ENCODE results near the gene CLTB. TPM values are rescaled to one million over a fixed set of nuclear protein-coding genes. Genes with fewer than 3 reads are reported as not detected.
"Not testable (repeated sequence)": the region's sequence is repeated elsewhere in the genome, so short reads cannot be mapped to it uniquely, and the experiment has no call there.

CLTB gene
- total and polyA plus RNA-seq, 3 donors from 2014 or later = 60.8 to 107 (median 103) TPM

GRCh38 chr5:176446028-176446665 lies 29.8 kb upstream of the CLTB start:
- 68 to 71% methylated on average over 9 of the region's 9 CpGs for WGBS, 2 donors
- H3K27ac ChIP-seq = no peak overlapping the region
- no peaks in the 10 kb centered on the region for H3K9me3 ChIP-seq
- no peaks in the 10 kb centered on the region for H3K36me3 ChIP-seq (ENCODE audit: low read depth, missing control alignments)
- no peaks in the 10 kb centered on the region for H3K27me3 ChIP-seq
- TF ChIP-seq CTCF (IDR thresholded peaks at IDR 0.05) (no peak), POLR2A (IDR thresholded peaks at IDR 0.05) (no peak)
- intact Hi-C loops (cut with DNase I; ENCODE audit: low total_unique reads) = no loop called here
- peaks cover 17% of the 10 kb centered on the region for H3K4me1 ChIP-seq
- DNase-seq = no peak
- H3K4me3 ChIP-seq = no peak overlapping the region

DNA sequence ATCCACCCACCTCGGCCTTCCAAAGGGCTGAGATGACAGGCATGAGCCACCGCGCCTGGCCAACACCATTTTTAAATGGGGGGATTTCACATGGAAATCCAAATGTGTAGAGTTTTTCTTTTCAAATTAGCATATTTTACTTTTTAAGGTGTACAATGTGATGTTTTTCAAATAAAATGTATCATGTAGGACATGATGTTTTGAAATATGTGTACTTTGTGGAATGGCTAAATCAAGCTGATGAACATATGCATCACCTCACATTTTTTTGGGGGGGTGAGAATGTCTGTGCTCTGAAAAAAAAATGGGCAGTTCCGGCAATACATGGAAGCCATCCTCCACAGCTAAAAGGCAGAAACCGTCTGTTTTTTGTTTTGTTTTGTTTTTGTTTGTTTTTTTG lies 28.4 kb upstream of the CLTB start:
- 89 to 90% methylated on average over 5 of the region's 5 CpGs for WGBS, 2 donors
- H3K36me3 ChIP-seq (ENCODE audit: low read depth, missing control alignments) = no peaks in the 10 kb centered on the region
- H3K4me1 ChIP-seq = peaks cover 16% of the 10 kb centered on the region
- H3K27me3 ChIP-seq = no peaks in the 10 kb centered on the region
- no peak overlapping the region for H3K4me3 ChIP-seq
- H3K9me3 ChIP-seq = no peaks in the 10 kb centered on the region
- no peak for DNase-seq
- H3K27ac ChIP-seq = no peak overlapping the region
- TF ChIP-seq CTCF (IDR thresholded peaks at IDR 0.05) (no peak), POLR2A (IDR thresholded peaks at IDR 0.05) (no peak)
- intact Hi-C loops (cut with DNase I; ENCODE audit: low total_unique reads) = no loop called here

GRCh38 chr5:176442911-176443310 lies 26.6 kb upstream of the CLTB start:
- H3K27me3 ChIP-seq = not testable (repeated sequence)
- 77 to 86% methylated on average over 4 of the region's 4 CpGs for WGBS, 2 donors

GRCh38 chr5:176441921-176442323 lies 25.6 kb upstream of the CLTB start:
- 27 to 56% methylated on average over 4 to 5 of the region's 5 CpGs for WGBS, 2 donors
- H3K9me3 ChIP-seq = no peaks in the 10 kb centered on the region

More at GRCh38 chr5:176442911-176443310, 26.6 kb upstream of the CLTB start:
- H3K36me3 ChIP-seq (ENCODE audit: low read depth, missing control alignments); H3K4me3 ChIP-seq; intact Hi-C loops (cut with DNase I; ENCODE audit: low total_unique reads); H3K27ac ChIP-seq; DNase-seq; H3K4me1 ChIP-seq; H3K9me3 ChIP-seq: not testable (repeated sequence)

More at GRCh38 chr5:176441921-176442323, 25.6 kb upstream of the CLTB start:
- Histone ChIP-seq H3K4me3 (no peak overlapping the region), H3K36me3 (ENCODE audit: low read depth, missing control alignments) (no peaks in the 10 kb centered on the region), H3K27ac (no peak overlapping the region), H3K4me1 (peaks cover 4% of the 10 kb centered on the region), H3K27me3 (no peaks in the 10 kb centered on the region)
- intact Hi-C loops (cut with DNase I; ENCODE audit: low total_unique reads) = no loop called here
- no peak for TF ChIP-seq CTCF (IDR thresholded peaks at IDR 0.05)
- TF ChIP-seq POLR2A (IDR thresholded peaks at IDR 0.05) = no peak
- no peak for DNase-seq

All from testis (tissue), 3 donors.